A673 (cell line): ENCODE results near the gene MGME1. TPM values are rescaled to one million over a fixed set of nuclear protein-coding genes. Genes with fewer than 3 reads are reported as not detected.

Experiments used
- BruUV-seq: library from RNA; stranded (reverse); fragments of 400-500 nt; replicated peaks from 2 replicates; lab custom pipeline; 2021; lab: Mats Ljungman, UMichigan
- CTCF ChIA-PET: fragments of 300-600 bp; sonication (Branson Sonifier 250); formaldehyde crosslinking; loops from one replicate; lab custom pipeline; 2022; ENCODE audit warnings: antibody characterized with exemption; lab: Charles Lee
- POLR2A ChIA-PET: fragments of 300-600 bp; sonication (Branson Sonifier 250); formaldehyde crosslinking; loops from one replicate; lab custom pipeline; 2022; ENCODE audit warnings: antibody characterized with exemption; ENCODE audit not compliant: low non-redundant PET; lab: Charles Lee
- DNase-seq: peaks from one replicate; pipeline ENCODE4 v3.0.0-alpha.2; 2015; ENCODE audit warnings: low spot score
- H3K27ac ChIP-seq: fragments of 200-600 bp; sonication (generic); 2 replicates; pipeline ENCODE4 v1.5.1; 2016; ENCODE audit warnings: mixed run types, low read depth, mild to moderate bottlenecking, mixed read lengths, antibody characterized with exemption, low read length; ENCODE audit not compliant: poor library complexity, severe bottlenecking
- H3K27me3 ChIP-seq: fragments of 200-600 bp; sonication (generic); replicated peaks from 2 replicates; pipeline ENCODE4 v1.6.1; 2017; ENCODE audit warnings: mixed run types, low read depth, mild to moderate bottlenecking, mixed read lengths, antibody characterized with exemption, low read length; ENCODE audit not compliant: insufficient read depth, poor library complexity
- H3K36me3 ChIP-seq: fragments of 200-600 bp; sonication (generic); 2 replicates; pipeline ENCODE4 v1.6.1; 2016; ENCODE audit warnings: mixed run types, mild to moderate bottlenecking, mixed read lengths, antibody characterized with exemption, low read length; ENCODE audit not compliant: insufficient read depth, poor library complexity, severe bottlenecking
- H3K4me1 ChIP-seq: fragments of 200-600 bp; sonication (generic); 2 replicates; pipeline ENCODE4 v1.6.1; 2017; ENCODE audit warnings: mixed run types, mild to moderate bottlenecking, mixed read lengths, antibody characterized with exemption, low read length; ENCODE audit not compliant: insufficient read depth, poor library complexity, severe bottlenecking
- H3K4me3 ChIP-seq: fragments of 200-600 bp; sonication (generic); 2 replicates; pipeline ENCODE4 v1.5.1; 2016; ENCODE audit warnings: low read depth, mixed run types, mild to moderate bottlenecking, mixed read lengths, low read length; ENCODE audit not compliant: poor library complexity, severe bottlenecking
- H3K9me3 ChIP-seq: fragments of 200-600 bp; sonication (generic); 2 replicates; pipeline ENCODE4 v1.6.1; 2016; ENCODE audit warnings: mixed run types, low read depth, mild to moderate bottlenecking, mixed read lengths, antibody characterized with exemption, low read length; ENCODE audit not compliant: poor library complexity, severe bottlenecking
- CTCF ChIP-seq: fragments of 300-800, 200-600 bp; sonication (generic); conservative IDR thresholded peaks from 2 replicates; pipeline ENCODE4 v1.5.1; 2017; ENCODE audit warnings: low read depth, mild to moderate bottlenecking, antibody characterized with exemption, low read length, moderate library complexity, mixed read lengths
- EZH2 ChIP-seq: fragments of 200-600 bp; sonication (generic); IDR thresholded peaks from 2 replicates; pipeline ENCODE4 v1.6.1; 2017; ENCODE audit warnings: borderline replicate concordance, low read depth, mild to moderate bottlenecking, mixed read lengths, antibody characterized with exemption, low read length; ENCODE audit not compliant: poor library complexity, severe bottlenecking
- intact Hi-C: fragments of 100-400 bp; cut with micrococcal nuclease; formaldehyde crosslinking; loops from one replicate; pipeline ENCODE4 v1.10.0; 2022; ENCODE audit not compliant: unreplicated experiment
- total RNA-seq: library from RNA; stranded (reverse); gene quantifications from 2 replicates; pipeline ENCODE4 v1.2.3, GENCODE V29; 2021

MGME1 gene
- total RNA-seq, 1 experiment from 2014 or later: 41.4 TPM

- H3K9me3 ChIP-seq: no peaks in the 10 kb centered on the region
- peaks cover 15% of the 10 kb centered on the region for H3K36me3 ChIP-seq
- DNase-seq: no peak
- no TSS peak for BruUV-seq
- ChIA-PET POLR2A (no interaction called here), CTCF (no interaction called here)
- H3K27me3 ChIP-seq: no peaks in the 10 kb centered on the region
- H3K4me3 ChIP-seq: no peak overlapping the region
- no peak overlapping the region for H3K27ac ChIP-seq
- no peak for TF ChIP-seq CTCF
- no peak for TF ChIP-seq EZH2
- intact Hi-C loops: no loop called here
- H3K4me1 ChIP-seq: no peaks in the 10 kb centered on the region
Observed at GRCh38 chr20:17936761-17937732, 31.8 kb upstream of the MGME1 start.

GRCh38 chr20:17938871-17939619 lies 29.8 kb upstream of the MGME1 start:
- no TSS peak for BruUV-seq
- Histone ChIP-seq H3K27ac (peak overlapping the region; percentile 28), H3K4me1 (no peaks in the 10 kb centered on the region), H3K27me3 (no peaks in the 10 kb centered on the region), H3K4me3 (no peak overlapping the region), H3K36me3 (peaks cover 35% of the 10 kb centered on the region), H3K9me3 (no peaks in the 10 kb centered on the region)
- CTCF ChIA-PET: interaction anchor here (0.5 to 1.1 kb wide), 4 partner anchors 8 to 402 kb away, joined by 3 to 5 read pairs (median 4); partner anchors contain the start of gene RRBP1
- peak; percentile 75 for DNase-seq
- POLR2A ChIA-PET: no interaction called here
- intact Hi-C loops: no loop called here
- no peak for TF ChIP-seq EZH2
- TF ChIP-seq CTCF: peak; percentile 92

- Histone ChIP-seq H3K4me3 (no peak overlapping the region), H3K27ac (peak overlapping the region; percentile 28), H3K36me3 (peaks cover 41% of the 10 kb centered on the region), H3K27me3 (no peaks in the 10 kb centered on the region), H3K4me1 (no peaks in the 10 kb centered on the region), H3K9me3 (no peaks in the 10 kb centered on the region)
- intact Hi-C loops: no loop called here
- POLR2A ChIA-PET: no interaction called here
- DNase-seq: no peak
- BruUV-seq: no TSS peak
- CTCF ChIA-PET: interaction anchor here (0.7 to 1.1 kb wide), 2 partner anchors 128 to 403 kb away, joined by 3 read pairs; no protein-coding TSS in a partner anchor
- no peak for TF ChIP-seq CTCF
- no peak for TF ChIP-seq EZH2
Observed at GRCh38 chr20:17939622-17940223, 29.1 kb upstream of the MGME1 start.
